Measurements from ENCODE around the gene IQSEC1.

Gene IQSEC1

GRCh38 chr3:13013994-13014754 lies 59.1 kb downstream of the IQSEC1 start:
- no peak for DNase-seq

DNA sequence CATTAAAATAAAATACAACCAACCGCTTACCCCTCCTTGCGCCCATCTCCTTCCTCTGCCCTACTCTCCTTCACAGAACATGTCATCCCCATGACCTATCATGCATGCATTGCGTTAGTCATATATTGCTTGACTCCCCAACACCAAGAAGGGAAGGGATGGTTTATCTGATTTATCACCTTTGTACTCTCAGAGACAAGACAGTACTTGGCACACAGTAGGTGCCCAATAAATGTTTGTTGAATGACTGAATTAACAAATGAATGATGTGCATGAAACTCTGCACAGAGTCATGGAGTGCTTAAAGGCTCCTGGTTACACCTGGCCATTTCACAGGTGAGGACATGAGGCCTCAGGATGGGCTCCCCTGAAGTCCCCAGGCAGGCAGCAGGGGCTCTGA lies 59.7 kb downstream of the IQSEC1 start:
- DNase-seq: no peak

DNA sequence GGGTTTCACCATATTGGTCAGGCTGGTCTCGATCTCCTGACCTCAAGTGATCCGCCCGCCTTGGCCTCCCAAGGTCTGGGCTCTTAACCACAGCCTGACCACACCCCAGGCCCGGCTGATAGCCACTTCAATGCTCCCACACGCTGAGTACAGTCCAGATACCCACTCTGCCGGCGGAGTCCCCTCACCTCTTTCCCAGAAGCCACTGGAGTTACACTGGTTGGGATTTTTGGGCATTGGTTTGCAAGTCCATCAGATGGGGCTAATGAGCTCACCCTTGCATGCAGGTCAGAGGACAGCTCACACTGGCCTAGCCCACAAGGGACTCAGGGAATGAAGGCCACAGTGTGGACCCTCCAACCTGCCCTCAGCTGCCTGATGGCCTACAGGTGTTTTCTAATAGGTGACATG lies 60.1 kb downstream of the IQSEC1 start:
- DNase-seq: no peak

DNA sequence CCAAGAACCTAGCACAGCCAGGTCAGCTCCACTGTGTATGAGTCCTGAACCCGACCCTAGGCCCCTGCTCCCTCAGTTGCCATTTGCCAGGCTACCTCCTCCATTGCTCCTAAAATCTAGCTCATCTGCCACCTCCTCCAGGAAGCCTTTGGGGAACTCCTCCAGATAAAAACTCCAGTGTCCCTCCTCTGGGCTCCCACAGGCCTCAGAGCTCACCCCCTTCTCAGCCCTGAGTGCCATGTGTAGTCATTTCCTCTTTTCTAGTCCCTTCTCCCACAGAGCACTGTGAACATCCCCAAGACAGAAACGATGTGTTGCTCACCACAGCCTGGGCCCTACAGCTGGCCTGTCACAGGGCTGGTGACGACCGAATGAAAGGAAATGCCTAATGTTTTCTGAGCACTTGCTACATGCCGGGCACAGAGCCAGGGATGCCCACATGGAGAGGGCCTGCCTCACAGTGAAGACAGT lies 61.0 kb downstream of the IQSEC1 start:
- DNase-seq: no peak

DNA sequence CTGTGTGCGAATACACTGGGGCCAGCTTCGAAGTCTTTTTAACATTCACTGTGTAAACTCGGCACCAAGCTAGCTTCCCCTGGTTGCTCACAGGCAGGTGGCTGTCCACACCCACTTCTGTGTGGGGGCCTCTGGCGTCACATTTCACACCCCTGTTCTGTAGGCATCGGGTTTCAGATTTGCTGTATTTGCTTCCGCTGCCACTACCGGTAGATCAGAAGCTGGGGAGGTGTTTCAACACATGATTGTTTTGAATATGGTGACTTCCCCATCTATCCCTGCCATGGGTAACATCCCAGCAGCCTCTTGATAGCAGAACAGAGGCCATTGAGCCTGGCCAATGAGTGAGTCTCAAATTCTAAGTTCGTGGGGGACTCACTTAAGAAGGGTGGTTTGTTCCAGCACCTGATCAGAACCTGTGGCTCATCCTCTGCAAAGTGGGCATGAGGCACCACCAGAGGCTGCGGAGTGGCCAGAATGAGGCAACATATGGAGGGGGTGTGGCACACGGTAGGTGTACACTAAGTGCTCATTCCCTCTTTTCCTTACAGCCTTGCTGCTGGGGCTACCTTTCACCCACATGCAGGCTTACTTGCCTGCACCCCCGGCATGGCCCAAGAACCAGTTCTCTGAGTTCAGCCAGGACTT lies 61.5 kb downstream of the IQSEC1 start:
- DNase-seq: peak; percentile 71

DNA sequence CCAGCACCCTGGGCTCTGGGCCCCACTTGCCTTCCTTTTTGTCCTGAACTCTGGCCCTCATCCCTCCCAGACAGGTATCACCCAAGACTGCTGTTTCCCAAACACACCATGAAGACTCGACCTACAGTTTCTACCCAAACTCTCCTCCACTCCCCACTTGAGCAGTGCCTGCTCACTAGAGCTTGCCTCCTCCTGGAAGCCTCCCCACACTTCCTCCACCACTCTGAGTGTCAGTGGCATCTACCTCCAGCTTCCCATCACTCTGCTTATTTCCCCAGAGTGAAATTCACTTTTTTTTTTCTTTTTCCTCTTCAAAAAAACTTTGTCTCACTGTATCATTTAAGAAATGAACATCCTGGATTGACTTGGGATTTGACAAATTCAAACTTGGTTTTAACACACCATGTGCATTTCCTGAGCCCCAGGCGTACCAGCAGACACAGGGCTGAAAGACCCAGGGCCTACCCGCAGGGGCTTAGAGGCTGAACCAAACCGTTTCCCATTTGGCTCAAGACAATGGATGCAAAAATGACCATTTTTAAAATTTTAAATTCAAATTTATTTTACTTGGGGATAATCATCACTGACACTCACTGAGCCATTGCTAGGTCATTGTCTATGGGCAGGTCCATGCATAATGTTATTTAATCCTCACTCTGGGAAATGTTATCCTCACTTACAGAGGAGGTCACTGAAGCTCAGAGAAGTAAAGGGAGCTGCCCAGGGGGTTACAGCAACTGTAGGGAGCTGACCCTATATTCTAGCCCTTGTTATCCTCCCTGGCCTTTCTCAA lies 62.3 kb downstream of the IQSEC1 start:
- DNase-seq: no peak

GRCh38 chr3:13009946-13010315 lies 63.3 kb downstream of the IQSEC1 start:
- no peak for DNase-seq

DNA sequence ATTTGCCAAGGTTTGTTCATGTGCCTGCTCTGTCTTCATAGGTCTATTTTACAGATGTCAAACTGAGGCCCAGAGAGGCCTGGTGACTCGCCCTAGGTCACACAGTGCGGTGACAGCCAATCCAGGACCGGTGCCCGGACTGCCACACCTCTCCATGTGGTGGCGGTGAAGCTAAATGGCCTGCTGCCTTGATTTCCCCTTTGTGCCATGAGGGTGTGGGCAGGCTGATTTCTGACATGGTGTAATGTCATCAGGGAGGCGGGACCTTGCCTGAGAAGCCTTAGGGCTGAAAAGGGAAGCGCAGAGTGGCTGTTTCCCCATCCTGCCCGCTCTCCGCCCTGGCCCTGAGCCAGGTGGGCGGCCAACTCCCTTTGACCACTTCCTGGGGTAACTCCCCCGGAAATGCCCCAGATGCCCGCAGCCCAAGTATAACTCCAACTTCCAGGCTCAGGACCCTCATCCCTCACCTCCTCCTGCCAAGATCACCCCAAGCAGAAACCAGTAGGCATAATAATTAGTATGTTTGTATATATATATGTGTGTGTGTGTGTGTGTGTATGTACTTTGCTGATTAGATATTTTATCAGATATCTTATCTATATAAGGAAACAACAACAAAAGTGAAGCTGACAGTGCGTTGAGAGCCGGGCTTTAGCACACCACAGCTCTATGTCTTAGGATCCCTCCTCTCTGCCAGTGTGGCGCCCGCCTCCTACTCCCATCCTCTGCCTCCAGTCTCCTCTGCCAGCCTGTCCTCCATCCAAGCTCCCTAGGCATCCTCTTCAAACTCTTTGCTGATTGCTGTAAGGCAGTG lies 63.9 kb downstream of the IQSEC1 start:
- no peak for DNase-seq

GRCh38 chr3:13008155-13008995 lies 64.9 kb downstream of the IQSEC1 start:
- DNase-seq: no peak

- no peak for DNase-seq
Observed at GRCh38 chr3:13007251-13007941, 65.8 kb downstream of the IQSEC1 start.

DNA sequence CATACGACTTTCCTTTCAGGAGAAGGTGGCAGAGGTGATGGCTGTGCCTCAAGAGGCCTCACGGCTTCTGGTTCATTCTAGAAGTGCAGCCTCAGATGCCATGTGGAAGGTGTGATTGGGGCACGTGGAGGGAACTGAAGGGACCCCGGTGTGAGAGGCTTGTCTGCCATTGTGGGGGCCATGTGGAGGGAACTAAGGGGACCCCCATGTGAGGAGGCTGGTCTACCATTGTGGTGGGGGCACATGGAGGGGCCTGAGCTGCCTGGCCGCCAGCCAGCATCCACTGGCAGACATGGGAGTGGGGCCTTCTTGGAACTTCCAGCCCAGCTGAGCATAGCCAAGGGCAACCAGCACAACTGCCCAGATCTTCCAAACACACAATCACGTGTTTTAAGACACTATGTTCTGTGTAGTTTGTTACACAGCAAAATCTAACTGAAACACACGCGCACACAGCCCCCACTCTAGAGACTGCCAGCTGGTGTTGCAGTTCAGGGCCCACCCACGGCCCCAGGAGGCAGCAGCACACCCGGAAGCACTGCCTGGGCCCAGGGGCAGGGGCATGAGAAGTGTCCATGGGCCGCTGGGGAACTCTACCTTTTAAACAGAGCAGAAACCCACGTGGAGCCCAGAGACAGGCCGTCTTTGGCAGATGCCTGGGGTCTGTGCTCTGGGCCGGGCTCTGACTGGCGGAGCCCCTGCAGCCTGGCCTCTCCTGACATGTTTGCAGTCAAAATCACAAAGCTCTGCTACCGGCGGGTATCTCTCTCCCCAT lies 66.8 kb downstream of the IQSEC1 start:
- DNase-seq: no peak

DNA sequence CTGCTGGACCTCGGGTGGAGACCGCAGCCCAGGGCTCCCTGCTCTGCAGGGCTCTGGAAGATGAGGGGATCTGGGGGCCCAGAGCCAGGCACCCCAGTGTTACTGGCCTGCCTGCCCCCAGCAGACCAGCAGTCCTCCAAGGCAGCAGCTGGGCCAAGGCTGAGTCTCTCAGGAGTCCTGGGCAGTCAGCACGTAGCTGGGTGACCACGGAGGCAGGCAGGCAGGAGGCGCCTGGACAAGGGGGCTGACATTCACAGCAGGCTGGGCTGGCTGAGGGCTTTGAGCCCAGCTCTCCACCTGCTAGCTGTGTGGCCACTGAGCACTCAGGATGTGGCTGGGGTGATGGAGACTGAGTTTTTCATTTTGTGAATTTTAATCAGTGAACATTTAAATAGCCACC lies 67.9 kb downstream of the IQSEC1 start:
- DNase-seq: no peak

- no peak for DNase-seq
Observed at GRCh38 chr3:13004376-13004775, 68.9 kb downstream of the IQSEC1 start.

- no peak for DNase-seq
Observed at GRCh38 chr3:13003608-13004007, 69.6 kb downstream of the IQSEC1 start.

- no peak for DNase-seq
Observed at GRCh38 chr3:13002398-13003124, 70.7 kb downstream of the IQSEC1 start.

GRCh38 chr3:12999147-13000140 lies 73.8 kb downstream of the IQSEC1 start:
- no peak for DNase-seq

- no peak for DNase-seq
Observed at GRCh38 chr3:12998648-12999047, 74.6 kb downstream of the IQSEC1 start.

DNA sequence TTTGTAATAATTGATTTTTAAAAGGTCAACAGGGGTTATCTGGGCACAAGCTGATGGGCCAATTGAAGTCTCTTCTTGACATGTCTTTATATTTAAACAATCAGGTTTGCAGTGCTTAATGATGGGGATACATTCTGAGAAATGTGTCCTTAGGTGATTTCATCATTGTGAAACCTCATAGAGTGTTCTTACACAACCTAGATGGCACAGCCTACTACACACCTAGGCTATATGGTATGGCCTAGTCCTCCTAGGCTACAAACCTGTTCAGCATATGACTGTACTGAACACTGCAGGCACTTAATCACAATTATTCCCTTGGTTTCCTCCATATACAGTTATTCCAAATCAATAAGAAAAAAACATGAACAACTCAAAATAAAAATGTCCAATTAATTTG lies 75.8 kb downstream of the IQSEC1 start:
- no peak for DNase-seq

- DNase-seq: no peak
Observed at GRCh38 chr3:12996181-12996506, 77.1 kb downstream of the IQSEC1 start.
